Panc1 (cell line): ENCODE data around the gene CCDC175. TPM values are rescaled to one million over a fixed set of nuclear protein-coding genes. Genes with fewer than 3 reads are reported as not detected.

ENCODE experiments used
- ATAC-seq: fragments of 200-7000 bp; cut with Tn5 transposase; 2 replicates; pipeline ENCODE4 v1.9.1; 2020; ENCODE audit warnings: mild to moderate bottlenecking, moderate library complexity
- BruUV-seq: library from RNA; stranded (reverse); fragments of 400-500 nt; replicated peaks from 2 replicates; lab custom pipeline; 2021; lab: Mats Ljungman, UMichigan
- CTCF ChIA-PET: fragments of 300-600 bp; sonication (Branson Sonifier 250); formaldehyde crosslinking; loops from one replicate; lab custom pipeline; 2022; ENCODE audit warnings: antibody characterized with exemption; lab: Charles Lee
- POLR2A ChIA-PET: fragments of 300-600 bp; sonication (Branson Sonifier 250); formaldehyde crosslinking; loops from one replicate; lab custom pipeline; 2022; ENCODE audit warnings: antibody characterized with exemption; lab: Charles Lee
- DNase-seq: peaks from one replicate; pipeline ENCODE4 v3.0.0-alpha.2; 2010; ENCODE audit warnings: low read depth, low spot score
- H3K27ac ChIP-seq: 2 replicates; pipeline ENCODE4 v1.5.1; 2011; ENCODE audit warnings: mild to moderate bottlenecking, low read length, inconsistent platforms
- H3K27me3 ChIP-seq: fragments of 200-500 bp; sonication (Bioruptor generic); 2 replicates; pipeline ENCODE4 v1.6.0; 2014; ENCODE audit warnings: low read length, inconsistent platforms; ENCODE audit not compliant: control insufficient read depth, insufficient read depth
- H3K36me3 ChIP-seq: fragments of 200-500 bp; sonication (Bioruptor generic); 2 replicates; pipeline ENCODE4 v1.5.1; 2014; ENCODE audit warnings: inconsistent platforms, mild to moderate bottlenecking, low read length, moderate library complexity; ENCODE audit not compliant: control insufficient read depth, insufficient read depth
- H3K4me1 ChIP-seq: 2 replicates; pipeline ENCODE4 v1.5.1; 2011; ENCODE audit warnings: inconsistent platforms, mild to moderate bottlenecking, low read length, moderate library complexity; ENCODE audit not compliant: control insufficient read depth, insufficient read depth
- H3K4me3 ChIP-seq, 2 experiments: 2 replicates each; pipeline ENCODE4 v1.5.1; 2011 to 2012; ENCODE audit warnings: low read depth in 2 of 2, low read length in 2 of 2, mild to moderate bottlenecking in 2 of 2, inconsistent platforms in 1 of 2, moderate library complexity in 1 of 2
- H3K9me3 ChIP-seq: fragments of 200-500 bp; sonication (Bioruptor generic); 2 replicates; pipeline ENCODE4 v1.5.1; 2014; ENCODE audit warnings: low read depth, mild to moderate bottlenecking, inconsistent platforms, low read length, moderate library complexity; ENCODE audit not compliant: control insufficient read depth, insufficient read depth
- CTCF ChIP-seq: fragments of 450-650 bp; IDR thresholded peaks from 2 replicates; pipeline ENCODE4 v1.5.1; 2017; ENCODE audit warnings: mild to moderate bottlenecking
- POLR2AphosphoS5 ChIP-seq: IDR thresholded peaks from 2 replicates; pipeline ENCODE4 v1.6.1; 2012; ENCODE audit warnings: mild to moderate bottlenecking, low read depth, low read length, moderate library complexity
- REST ChIP-seq, 2 experiments: IDR thresholded peaks; 2 replicates each; pipeline ENCODE4 v1.6.1; 2011 to 2012; ENCODE audit warnings: low read depth in 2 of 2, control low read depth in 1 of 2, low read length in 1 of 2, mild to moderate bottlenecking in 1 of 2, moderate library complexity in 1 of 2; ENCODE audit not compliant: insufficient read depth in 1 of 2
- SIN3A ChIP-seq: IDR thresholded peaks from 2 replicates; pipeline ENCODE4 v1.6.1; 2012; ENCODE audit warnings: low read depth, mild to moderate bottlenecking, low read length, moderate library complexity, borderline replicate concordance; ENCODE audit not compliant: insufficient read depth
- TCF7L2 ChIP-seq: IDR thresholded peaks from 2 replicates; pipeline ENCODE4 v1.6.1; 2011; ENCODE audit warnings: mild to moderate bottlenecking, low read depth, low read length, inconsistent platforms
- in situ Hi-C: cut with HindIII; loops from 2 replicates; pipeline ENCODE4 v1.10.0; 2016; ENCODE audit warnings: low sequenced_read_pairs, low pct_unique_long_range_greater_than_20kb
- intact Hi-C: fragments of 100-400 bp; cut with micrococcal nuclease; formaldehyde crosslinking; loops from one replicate; pipeline ENCODE4 v1.10.0; 2022; ENCODE audit not compliant: unreplicated experiment
- total RNA-seq: library from RNA; stranded (reverse); gene quantifications from one replicate; pipeline ENCODE4 v1.2.1, GENCODE V29; 2021; ENCODE audit not compliant: unreplicated experiment

CCDC175 gene
- total RNA-seq, 1 experiment from 2014 or later = not detected

GRCh38 chr14:59490756-59491155 lies 85.9 kb downstream of the CCDC175 start:
- peaks cover 5% of the 10 kb centered on the region; the same call in 1 of the 2 replicates for H3K4me1 ChIP-seq
- POLR2A ChIA-PET = no interaction called here
- DNase-seq = no peak
- no peak overlapping the region for H3K4me3 ChIP-seq
- in situ Hi-C loops (no loop called here), intact Hi-C loops (loop anchor here (10.0 kb wide), 1 partner anchor 704 kb away; no protein-coding TSS in a partner anchor)
- ATAC-seq = no peak
- CTCF ChIA-PET = no interaction called here
- BruUV-seq = no TSS peak
- no peak overlapping the region for H3K27ac ChIP-seq
- TF ChIP-seq TCF7L2 = no peak
- no peak for TF ChIP-seq REST (IDR thresholded peaks at IDR 0.05; ENCODE audit: insufficient read depth in 1 of 2, low read depth in 2 of 2, low read length in 1 of 2)
- TF ChIP-seq POLR2AphosphoS5 = no peak
- no peak for TF ChIP-seq CTCF
- no peak for TF ChIP-seq SIN3A
- H3K9me3 ChIP-seq = no peaks in the 10 kb centered on the region
- H3K27me3 ChIP-seq = no peaks in the 10 kb centered on the region
- peaks cover 23% of the 10 kb centered on the region for H3K36me3 ChIP-seq

- in situ Hi-C loops = no loop called here
- Histone ChIP-seq H3K27me3 (no peaks in the 10 kb centered on the region), H3K9me3 (no peaks in the 10 kb centered on the region), H3K4me3 (peak overlapping the region; percentile 87 to 94), H3K36me3 (peaks cover 20% of the 10 kb centered on the region), H3K27ac (peak overlapping the region; percentile 94), H3K4me1 (peaks cover 19% of the 10 kb centered on the region)
- intact Hi-C loops = no loop called here
- no TSS peak for BruUV-seq
- POLR2A ChIA-PET = interaction anchor here (0.6 kb wide), 1 partner anchor 8 kb away, joined by 3 read pairs; no protein-coding TSS in a partner anchor
- CTCF ChIA-PET = interaction anchor here (1.1 to 1.2 kb wide), 2 partner anchors 41 to 90 kb away, joined by 3 read pairs; no protein-coding TSS in a partner anchor
- no peak for TF ChIP-seq REST (IDR thresholded peaks at IDR 0.05; ENCODE audit: insufficient read depth in 1 of 2, low read depth in 2 of 2, low read length in 1 of 2)
- TF ChIP-seq SIN3A = no peak
- no peak for TF ChIP-seq POLR2AphosphoS5
- TF ChIP-seq TCF7L2 = no peak
- no peak for TF ChIP-seq CTCF
- DNase-seq = peak; percentile 2
- ATAC-seq = peak; percentile 71
Measured at GRCh38 chr14:59484639-59485175, 91.9 kb downstream of the CCDC175 start.
